ENCODE results near the gene CAPG. TPM values are rescaled to one million over a fixed set of nuclear protein-coding genes. Genes with fewer than 3 reads are reported as not detected.

CAPG gene
- total and polyA plus RNA-seq, 9 of the 15 experiments (the other 6 are each of a cell fraction or from before 2014, with no cell fraction given), result 10.6 to 90.4 (median 56.0) TPM

DNA sequence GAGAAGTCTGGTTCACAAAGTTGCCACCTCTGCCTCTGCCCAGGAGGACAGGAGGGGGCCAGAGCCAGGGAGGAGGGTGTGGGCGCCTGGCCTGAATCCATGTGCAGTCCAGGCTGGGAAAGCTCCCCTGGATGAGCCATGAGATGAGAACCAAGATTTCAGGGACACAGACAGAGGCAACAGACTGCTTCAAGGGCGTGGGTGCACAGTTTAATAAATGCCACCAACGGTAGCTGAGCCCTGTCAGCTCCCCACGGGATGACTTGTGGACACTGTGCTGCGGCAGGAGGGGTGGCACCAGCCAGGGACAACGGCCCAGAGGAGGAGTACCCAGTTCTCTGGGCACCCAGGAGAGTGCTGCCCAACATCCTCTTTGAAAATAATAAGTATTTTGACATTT lies 15.2 kb downstream of the CAPG start:
- Histone ChIP-seq H4K20me1 (replicated peaks; ENCODE audit: control insufficient read depth, insufficient read depth, low read length) (no peaks in the 10 kb centered on the region), H3K36me3 (ENCODE audit: control insufficient read depth, insufficient read depth, low read length) (peaks cover 2% of the 10 kb centered on the region; the same call in 1 of the 3 replicates), H2AFZ (ENCODE audit: low read depth, low read length) (no peak overlapping the region), H3K4me3 (no peak overlapping the region), H3K9me3 (replicated peaks; ENCODE audit: control insufficient read depth, insufficient read depth, low read depth, low read length) (no peaks in the 10 kb centered on the region), H3K4me2 (ENCODE audit: insufficient read depth, low read length) (no peak overlapping the region), H3K9me1 (ENCODE audit: control insufficient read depth, insufficient read depth, low read length) (no peaks in the 10 kb centered on the region), H3K27me3 (ENCODE audit: control insufficient read depth in 2 of 2, insufficient read depth in 2 of 2, low read length in 2 of 2) (no peaks in the 10 kb centered on the region), H3K4me1 (replicated peaks in 1 of 2; ENCODE audit: control insufficient read depth in 2 of 2, insufficient read depth in 2 of 2, low read length in 2 of 2) (peaks cover 0 to 12% of the 10 kb centered on the region in 2 experiments; a peak in 2 of 5 replicates), H3K79me2 (ENCODE audit: control insufficient read depth, insufficient read depth, low read length) (no peaks in the 10 kb centered on the region), H3K9ac (ENCODE audit: insufficient read depth in 1 of 2, low read depth in 2 of 2, low read length in 2 of 2) (0 out of 4 replicates have a peak overlapping the region, but pooled peaks of 1 of the 2 experiments have one; percentile 22), H3K27ac (ENCODE audit: extremely low read depth, low read depth, low read length) (no peak overlapping the region)
- no TSS peak for BruUV-seq (replicated peaks)
- FAIRE-seq (no peak), DNase-seq (ENCODE audit: extremely low read depth in 1 of 4, low spot score in 3 of 4) (no peak), ATAC-seq (no peak)
- in situ Hi-C loops (cut with MboI), result no loop called here
- CTCF ChIA-PET (ENCODE audit: low intra/inter-chr PET ratio), result no interaction called here
- POLR2A ChIA-PET, result interaction anchor here (1.5 to 63.9 kb wide), 2 partner anchors 10 to 151 kb away, joined by 5 to 1576 read pairs; partner anchors contain the start of gene MAT2A
- WGBS (ENCODE audit: insufficient coverage, low coverage, missing lambda C conversion rate), result 45% methylated on average over 6 of the region's 6 CpGs
- intact Hi-C loops (cut with micrococcal nuclease), result no loop called here
- TF ChIP-seq, protein P1, sequence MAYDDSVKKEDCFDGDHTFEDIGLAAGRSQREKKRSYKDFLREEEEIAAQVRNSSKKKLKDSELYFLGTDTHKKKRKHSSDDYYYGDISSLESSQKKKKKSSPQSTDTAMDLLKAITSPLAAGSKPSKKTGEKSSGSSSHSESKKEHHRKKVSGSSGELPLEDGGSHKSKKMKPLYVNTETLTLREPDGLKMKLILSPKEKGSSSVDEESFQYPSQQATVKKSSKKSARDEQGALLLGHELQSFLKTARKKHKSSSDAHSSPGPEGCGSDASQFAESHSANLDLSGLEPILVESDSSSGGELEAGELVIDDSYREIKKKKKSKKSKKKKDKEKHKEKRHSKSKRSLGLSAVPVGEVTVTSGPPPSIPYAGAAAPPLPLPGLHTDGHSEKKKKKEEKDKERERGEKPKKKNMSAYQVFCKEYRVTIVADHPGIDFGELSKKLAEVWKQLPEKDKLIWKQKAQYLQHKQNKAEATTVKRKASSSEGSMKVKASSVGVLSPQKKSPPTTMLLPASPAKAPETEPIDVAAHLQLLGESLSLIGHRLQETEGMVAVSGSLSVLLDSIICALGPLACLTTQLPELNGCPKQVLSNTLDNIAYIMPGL (CRISPR knock-in tag; IDR thresholded peaks at IDR 0.05), result no peak
- TF ChIP-seq RFX5 (IDR thresholded peaks at IDR 0.05; ENCODE audit: low read depth, low read length) (no peak), ZNF316 (IDR thresholded peaks at IDR 0.05) (no peak), PURB (CRISPR knock-in tag; IDR thresholded peaks at IDR 0.05; ENCODE audit: low read depth) (no peak), ZNF134 (CRISPR knock-in tag; conservative IDR thresholded peaks at IDR 0.05) (no peak), LCOR (CRISPR knock-in tag; IDR thresholded peaks at IDR 0.05) (no peak), NKRF (IDR thresholded peaks at IDR 0.05; ENCODE audit: borderline replicate concordance) (no peak), FOXA1 (IDR thresholded peaks at IDR 0.05; ENCODE audit: borderline replicate concordance) (no peak), BHLHE40 (IDR thresholded peaks at IDR 0.05; ENCODE audit: low read length) (no peak), ZNF143 (CRISPR knock-in tag; IDR thresholded peaks at IDR 0.05) (no peak)
- TF ChIP-seq, protein P2, sequence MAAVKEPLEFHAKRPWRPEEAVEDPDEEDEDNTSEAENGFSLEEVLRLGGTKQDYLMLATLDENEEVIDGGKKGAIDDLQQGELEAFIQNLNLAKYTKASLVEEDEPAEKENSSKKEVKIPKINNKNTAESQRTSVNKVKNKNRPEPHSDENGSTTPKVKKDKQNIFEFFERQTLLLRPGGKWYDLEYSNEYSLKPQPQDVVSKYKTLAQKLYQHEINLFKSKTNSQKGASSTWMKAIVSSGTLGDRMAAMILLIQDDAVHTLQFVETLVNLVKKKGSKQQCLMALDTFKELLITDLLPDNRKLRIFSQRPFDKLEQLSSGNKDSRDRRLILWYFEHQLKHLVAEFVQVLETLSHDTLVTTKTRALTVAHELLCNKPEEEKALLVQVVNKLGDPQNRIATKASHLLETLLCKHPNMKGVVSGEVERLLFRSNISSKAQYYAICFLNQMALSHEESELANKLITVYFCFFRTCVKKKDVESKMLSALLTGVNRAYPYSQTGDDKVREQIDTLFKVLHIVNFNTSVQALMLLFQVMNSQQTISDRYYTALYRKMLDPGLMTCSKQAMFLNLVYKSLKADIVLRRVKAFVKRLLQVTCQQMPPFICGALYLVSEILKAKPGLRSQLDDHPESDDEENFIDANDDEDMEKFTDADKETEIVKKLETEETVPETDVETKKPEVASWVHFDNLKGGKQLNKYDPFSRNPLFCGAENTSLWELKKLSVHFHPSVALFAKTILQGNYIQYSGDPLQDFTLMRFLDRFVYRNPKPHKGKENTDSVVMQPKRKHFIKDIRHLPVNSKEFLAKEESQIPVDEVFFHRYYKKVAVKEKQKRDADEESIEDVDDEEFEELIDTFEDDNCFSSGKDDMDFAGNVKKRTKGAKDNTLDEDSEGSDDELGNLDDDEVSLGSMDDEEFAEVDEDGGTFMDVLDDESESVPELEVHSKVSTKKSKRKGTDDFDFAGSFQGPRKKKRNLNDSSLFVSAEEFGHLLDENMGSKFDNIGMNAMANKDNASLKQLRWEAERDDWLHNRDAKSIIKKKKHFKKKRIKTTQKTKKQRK (IDR thresholded peaks at IDR 0.05; ENCODE audit: borderline replicate concordance, low read depth, low read length), result no peak
- TF ChIP-seq, protein P3, sequence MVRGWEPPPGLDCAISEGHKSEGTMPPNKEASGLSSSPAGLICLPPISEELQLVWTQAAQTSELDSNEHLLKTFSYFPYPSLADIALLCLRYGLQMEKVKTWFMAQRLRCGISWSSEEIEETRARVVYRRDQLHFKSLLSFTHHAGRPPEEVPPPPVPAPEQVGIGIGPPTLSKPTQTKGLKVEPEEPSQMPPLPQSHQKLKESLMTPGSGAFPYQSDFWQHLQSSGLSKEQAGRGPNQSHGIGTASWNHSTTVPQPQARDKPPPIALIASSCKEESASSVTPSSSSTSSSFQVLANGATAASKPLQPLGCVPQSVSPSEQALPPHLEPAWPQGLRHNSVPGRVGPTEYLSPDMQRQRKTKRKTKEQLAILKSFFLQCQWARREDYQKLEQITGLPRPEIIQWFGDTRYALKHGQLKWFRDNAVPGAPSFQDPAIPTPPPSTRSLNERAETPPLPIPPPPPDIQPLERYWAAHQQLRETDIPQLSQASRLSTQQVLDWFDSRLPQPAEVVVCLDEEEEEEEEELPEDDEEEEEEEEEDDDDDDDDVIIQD (CRISPR knock-in tag; IDR thresholded peaks at IDR 0.05), result no peak
- TF ChIP-seq, protein P4, sequence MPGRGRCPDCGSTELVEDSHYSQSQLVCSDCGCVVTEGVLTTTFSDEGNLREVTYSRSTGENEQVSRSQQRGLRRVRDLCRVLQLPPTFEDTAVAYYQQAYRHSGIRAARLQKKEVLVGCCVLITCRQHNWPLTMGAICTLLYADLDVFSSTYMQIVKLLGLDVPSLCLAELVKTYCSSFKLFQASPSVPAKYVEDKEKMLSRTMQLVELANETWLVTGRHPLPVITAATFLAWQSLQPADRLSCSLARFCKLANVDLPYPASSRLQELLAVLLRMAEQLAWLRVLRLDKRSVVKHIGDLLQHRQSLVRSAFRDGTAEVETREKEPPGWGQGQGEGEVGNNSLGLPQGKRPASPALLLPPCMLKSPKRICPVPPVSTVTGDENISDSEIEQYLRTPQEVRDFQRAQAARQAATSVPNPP (IDR thresholded peaks at IDR 0.05; ENCODE audit: borderline replicate concordance, insufficient read depth, insufficient read length), result no peak
